A549 (cell line): ENCODE results near the gene SMG9. TPM values are rescaled to one million over a fixed set of nuclear protein-coding genes. Genes with fewer than 3 reads are reported as not detected.

Experiments used
- ATAC-seq, 2 experiments: fragments of 200-7000 bp in 1 of 2; fragments of >200 bp in 1 of 2; cut with Nextera tagmentation in 1 of 2; cut with Tn5 transposase in 1 of 2; 3 replicates each; pipeline versions ENCODE4 v1.8.0 to v1.9.1; 2018 to 2020; ENCODE audit warnings: mild to moderate bottlenecking in 1 of 2, moderate library complexity in 1 of 2
- CTCF ChIA-PET: fragments of 300-600 bp; sonication (Branson Sonifier 250); formaldehyde crosslinking; extraction: SDS; loops from one replicate; lab custom pipeline; 2021; ENCODE audit warnings: antibody characterized with exemption, inconsistent platforms; lab: Yijun Ruan, JAX
- POLR2A ChIA-PET: fragments of 350-600 bp; formaldehyde crosslinking; extraction: SDS; loops from one replicate; lab custom pipeline; 2021; ENCODE audit warnings: antibody characterized with exemption, inconsistent platforms; lab: Yijun Ruan, JAX
- DNase-seq, 2 experiments: peaks; one replicate each; pipeline versions ENCODE4 v3.0.0 to v3.0.0-alpha.2; 2011 to 2016; ENCODE audit warnings: low read depth in 1 of 2, low spot score in 1 of 2
- FAIRE-seq: peaks from 2 replicates; lab custom pipeline; 2011; peaks lifted over from hg19 to GRCh38; lab: Jason Lieb, UNC
- H3K27ac ChIP-seq, 2 experiments: fragments of >200 bp; sonication (Bioruptor Twin); formaldehyde crosslinking; 3 replicates each; pipeline ENCODE4 v1.5.1; 2016 to 2017
- H3K4me1 ChIP-seq: fragments of >200 bp; sonication (Bioruptor Twin); formaldehyde crosslinking; 3 replicates; pipeline ENCODE4 v1.6.1; 2016
- H3K4me2 ChIP-seq: fragments of >200 bp; sonication (Bioruptor Twin); formaldehyde crosslinking; 3 replicates; pipeline ENCODE4 v1.6.1; 2016
- H3K4me3 ChIP-seq: fragments of >200 bp; sonication (Bioruptor Twin); formaldehyde crosslinking; 3 replicates; pipeline ENCODE4 v1.5.1; 2016
- H3K9me3 ChIP-seq: fragments of >200 bp; sonication (Bioruptor Twin); formaldehyde crosslinking; 3 replicates; pipeline ENCODE4 v1.6.1; 2016
- ATOH8 ChIP-seq: fragments of 250-450 bp; sonication (Bioruptor Pico); IDR thresholded peaks from 2 replicates; pipeline ENCODE4 v1.5.0; 2020; ENCODE audit warnings: low read depth, mild to moderate bottlenecking, moderate library complexity
- CBX8 ChIP-seq: fragments of 200-600 bp; sonication (generic); IDR thresholded peaks from 2 replicates; pipeline ENCODE4 v1.6.1; 2016
- CEBPB ChIP-seq, 2 experiments: fragments of >200 bp in 1 of 2; sonication (Bioruptor Twin) in 1 of 2; formaldehyde crosslinking in 1 of 2; IDR thresholded peaks; 2 replicates each; pipeline ENCODE4 v1.6.1; 2012 to 2016
- E2F6 ChIP-seq: IDR thresholded peaks from 2 replicates; pipeline ENCODE4 v1.6.1; 2012; ENCODE audit warnings: low read depth, borderline replicate concordance
- ELK1 ChIP-seq: fragments of 150-350 bp; IDR thresholded peaks from 2 replicates; pipeline ENCODE4 v1.6.1; 2014; ENCODE audit warnings: low read depth, mild to moderate bottlenecking, low read length
- EP300 ChIP-seq, 2 experiments: fragments of >200 bp; sonication (Bioruptor Twin); formaldehyde crosslinking; IDR thresholded peaks; 2 replicates in 1 of 2; 3 replicates in 1 of 2; pipeline ENCODE4 v1.6.1; 2016 to 2017
- ESRRA ChIP-seq: fragments of 150-350 bp; IDR thresholded peaks from 2 replicates; pipeline ENCODE4 v1.6.1; 2014; ENCODE audit warnings: mild to moderate bottlenecking, low read length, borderline replicate concordance
- GATA3 ChIP-seq: IDR thresholded peaks from 2 replicates; pipeline ENCODE4 v1.6.1; 2012; ENCODE audit warnings: borderline replicate concordance
- HEYL ChIP-seq: fragments of 250-450 bp; sonication (Bioruptor Pico); IDR thresholded peaks from 2 replicates; pipeline ENCODE4 v1.8.0; 2021; ENCODE audit warnings: mild to moderate bottlenecking, moderate library complexity
- HOXA7 ChIP-seq: fragments of 250-450 bp; sonication (Bioruptor Pico); IDR thresholded peaks from 2 replicates; pipeline ENCODE4 v1.5.0; 2020; ENCODE audit warnings: mild to moderate bottlenecking, moderate library complexity
- HOXB5 ChIP-seq: fragments of 250-450 bp; sonication (Bioruptor Pico); IDR thresholded peaks from 2 replicates; pipeline ENCODE4 v1.5.0; 2020; ENCODE audit warnings: mild to moderate bottlenecking, moderate library complexity
- JUN ChIP-seq, 2 experiments: fragments of >200 bp; sonication (Bioruptor Twin); formaldehyde crosslinking; IDR thresholded peaks; 2 replicates in 1 of 2; 3 replicates in 1 of 2; pipeline ENCODE4 v1.6.1; 2016 to 2017
- JUNB ChIP-seq: fragments of >200 bp; sonication (Bioruptor Twin); formaldehyde crosslinking; IDR thresholded peaks from 2 replicates; pipeline ENCODE4 v1.6.1; 2016
- MYC ChIP-seq: IDR thresholded peaks from 2 replicates; pipeline ENCODE4 v1.6.1; 2012; ENCODE audit warnings: mild to moderate bottlenecking, inconsistent platforms, low read length, improper control_type of control experiment, borderline replicate concordance
- PHF8 ChIP-seq: fragments of 200-600 bp; sonication (generic); IDR thresholded peaks from 2 replicates; pipeline ENCODE4 v1.6.1; 2016; ENCODE audit warnings: low read depth, mild to moderate bottlenecking, antibody characterized with exemption, moderate library complexity, borderline replicate concordance
- POLR2A ChIP-seq: IDR thresholded peaks from 2 replicates; pipeline ENCODE4 v1.6.1; 2012; ENCODE audit warnings: mild to moderate bottlenecking, low read length
- POLR2AphosphoS2 ChIP-seq: conservative IDR thresholded peaks from 2 replicates; pipeline ENCODE4 v1.6.1; 2012; ENCODE audit warnings: low read length, improper control_type of control experiment, inconsistent platforms
- RCOR1 ChIP-seq: fragments of 150-350 bp; IDR thresholded peaks from 2 replicates; pipeline ENCODE4 v1.6.1; 2014; ENCODE audit warnings: antibody characterized with exemption, low read length, low read depth
- REST ChIP-seq: fragments of 200-600 bp; sonication (generic); IDR thresholded peaks from 2 replicates; pipeline ENCODE4 v1.6.1; 2016; ENCODE audit warnings: antibody characterized with exemption, mild to moderate bottlenecking, moderate library complexity
- RNF2 ChIP-seq: fragments of 200-600 bp; sonication (generic); IDR thresholded peaks from 2 replicates; pipeline ENCODE4 v1.6.1; 2016; ENCODE audit warnings: low read depth, mild to moderate bottlenecking, antibody characterized with exemption, moderate library complexity, borderline replicate concordance
- TFCP2L1 ChIP-seq: fragments of 250-450 bp; sonication (Bioruptor Pico); IDR thresholded peaks from 2 replicates; pipeline ENCODE4 v1.5.0; 2021; ENCODE audit warnings: mild to moderate bottlenecking
- TP53 ChIP-seq: fragments of 250-450 bp; sonication (Bioruptor Pico); IDR thresholded peaks from 2 replicates; pipeline ENCODE4 v1.5.0; 2021; ENCODE audit warnings: mild to moderate bottlenecking, moderate library complexity
- WGBS: methylation state at CpG from one replicate; pipeline ENCODE4 v1.1.6; 2017; ENCODE audit errors: missing lambda C conversion rate; 5-methylcytosine and 5-hydroxymethylcytosine counted together
- polyA plus RNA-seq, 4 experiments: library from polyadenylated mRNA; depleted of rRNA in 3 of 4; stranded (reverse); fragments of >200 nt; fragmentation: RNase III in 1 of 4; extraction: RNeasy Plus Mini Kit Qiagen cat#74134 plus additional on column Dnase treatment in 1 of 4; gene quantifications; 2 replicates in 3 of 4; 3 replicates in 1 of 4; pipeline ENCODE4 v1.2.3, GENCODE V29; 2011 to 2017

SMG9 gene
- polyA plus RNA-seq, 2 of the 4 experiments (the other 2 are of a cell fraction): 14.2 to 44.2 TPM

GRCh38 chr19:43690444-43690843 lies 64.3 kb downstream of the SMG9 start (continued):
- TF ChIP-seq ATOH8 (CRISPR knock-in tag) (no peak), ESRRA (no peak), REST (no peak), RCOR1 (no peak)

- Histone ChIP-seq H3K4me2 (no peak overlapping the region), H3K4me3 (no peak overlapping the region), H3K27ac (peak overlapping the region in 1 of 2 experiments; percentile 74; a peak in 3 of 6 replicates), H3K4me1 (peaks cover 7% of the 10 kb centered on the region; the same call in 2 of the 3 replicates), H3K9me3 (peaks cover 35% of the 10 kb centered on the region)
- WGBS: 79% methylated on average over 10 of the region's 10 CpGs
- TF ChIP-seq HEYL (CRISPR knock-in tag): no peak
- no peak for TF ChIP-seq EP300 (IDR thresholded peaks at IDR 0.05)
- ChIA-PET POLR2A (interaction anchor here (0.7 to 1.7 kb wide), 2 partner anchors 18 to 20 kb away, joined by 3 to 6 read pairs; partner anchors contain the start of gene PLAUR), CTCF (interaction anchor here (0.9 to 2.6 kb wide), 3 partner anchors 18 to 20 kb away, joined by 3 to 6 read pairs (median 5); partner anchors contain the start of gene PLAUR)
- FAIRE-seq: no peak
- DNase-seq: no peak
- ATAC-seq: no peak
Measured at GRCh38 chr19:43688059-43688701, 66.6 kb downstream of the SMG9 start.

- Histone ChIP-seq H3K27ac (peak overlapping the region in 1 of 2 experiments; percentile 74; a peak in 3 of 6 replicates), H3K4me1 (peaks cover 7% of the 10 kb centered on the region; the same call in 2 of the 3 replicates), H3K9me3 (peaks cover 31% of the 10 kb centered on the region), H3K4me3 (no peak overlapping the region), H3K4me2 (0 out of 3 replicates have a peak overlapping the region, but pooled peaks have one; percentile 19)
- DNase-seq (no peak), ATAC-seq (peak in 1 of 2 experiments; percentile 55; a peak in 3 of 6 replicates), FAIRE-seq (no peak)
- no peak for TF ChIP-seq E2F6
- no peak for TF ChIP-seq CBX8
- no peak for TF ChIP-seq ELK1
- TF ChIP-seq TFCP2L1 (CRISPR knock-in tag): no peak
- no peak for TF ChIP-seq POLR2A
- no peak for TF ChIP-seq CEBPB (IDR thresholded peaks at IDR 0.05)
- TF ChIP-seq PHF8: no peak
- TF ChIP-seq JUNB: no peak
- TF ChIP-seq RNF2: no peak
- no peak for TF ChIP-seq HOXA7 (CRISPR knock-in tag)
- TF ChIP-seq HOXB5: no peak
- no peak for TF ChIP-seq POLR2AphosphoS2
- TF ChIP-seq TP53 (CRISPR knock-in tag): no peak
- TF ChIP-seq JUN (IDR thresholded peaks at IDR 0.05): no peak
- no peak for TF ChIP-seq MYC
- no peak for TF ChIP-seq GATA3
- POLR2A ChIA-PET: interaction anchor here (0.7 to 1.7 kb wide), 3 partner anchors 18 to 19 kb away, joined by 3 to 6 read pairs (median 5); partner anchors contain the start of gene PLAUR
- WGBS: 100% methylated on average over 1 of the region's 1 CpG
- CTCF ChIA-PET: interaction anchor here (0.7 to 2.6 kb wide), 5 partner anchors 11 to 155 kb away, joined by 3 to 6 read pairs (median 3); partner anchors contain the start of genes PLAUR and ZNF575
Measured at GRCh38 chr19:43687660-43687997, 67.1 kb downstream of the SMG9 start.
